GM12873 (cell line): ENCODE measurements around the gene NET1.

Experiments
- TF ChIP-seq, protein P1 (sequence below): IDR thresholded peaks from 2 replicates; pipeline ENCODE4 v1.5.1; 2012; ENCODE audit warnings: low read depth, mild to moderate bottlenecking, moderate library complexity, low read length, control low read depth; ENCODE audit not compliant: insufficient read depth; ENCODE audit errors: missing control alignments

The NET1 gene

DNA sequence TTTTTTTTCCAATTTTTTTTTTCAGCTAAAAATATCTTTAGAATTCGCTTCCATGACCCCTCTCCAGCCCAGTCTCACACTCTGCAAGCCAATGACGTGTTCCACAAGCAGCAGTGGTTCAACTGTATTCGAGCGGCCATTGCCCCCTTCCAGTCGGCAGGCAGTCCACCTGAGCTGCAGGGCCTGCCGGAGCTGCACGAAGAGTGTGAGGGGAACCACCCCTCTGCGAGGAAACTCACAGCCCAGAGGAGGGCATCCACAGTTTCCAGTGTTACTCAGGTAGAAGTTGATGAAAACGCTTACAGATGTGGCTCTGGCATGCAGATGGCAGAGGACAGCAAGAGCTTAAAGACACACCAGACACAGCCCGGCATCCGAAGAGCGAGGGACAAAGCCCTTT lies 44.2 kb downstream of the NET1 start:
- TF ChIP-seq, protein P1, sequence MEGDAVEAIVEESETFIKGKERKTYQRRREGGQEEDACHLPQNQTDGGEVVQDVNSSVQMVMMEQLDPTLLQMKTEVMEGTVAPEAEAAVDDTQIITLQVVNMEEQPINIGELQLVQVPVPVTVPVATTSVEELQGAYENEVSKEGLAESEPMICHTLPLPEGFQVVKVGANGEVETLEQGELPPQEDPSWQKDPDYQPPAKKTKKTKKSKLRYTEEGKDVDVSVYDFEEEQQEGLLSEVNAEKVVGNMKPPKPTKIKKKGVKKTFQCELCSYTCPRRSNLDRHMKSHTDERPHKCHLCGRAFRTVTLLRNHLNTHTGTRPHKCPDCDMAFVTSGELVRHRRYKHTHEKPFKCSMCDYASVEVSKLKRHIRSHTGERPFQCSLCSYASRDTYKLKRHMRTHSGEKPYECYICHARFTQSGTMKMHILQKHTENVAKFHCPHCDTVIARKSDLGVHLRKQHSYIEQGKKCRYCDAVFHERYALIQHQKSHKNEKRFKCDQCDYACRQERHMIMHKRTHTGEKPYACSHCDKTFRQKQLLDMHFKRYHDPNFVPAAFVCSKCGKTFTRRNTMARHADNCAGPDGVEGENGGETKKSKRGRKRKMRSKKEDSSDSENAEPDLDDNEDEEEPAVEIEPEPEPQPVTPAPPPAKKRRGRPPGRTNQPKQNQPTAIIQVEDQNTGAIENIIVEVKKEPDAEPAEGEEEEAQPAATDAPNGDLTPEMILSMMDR = no peak

DNA sequence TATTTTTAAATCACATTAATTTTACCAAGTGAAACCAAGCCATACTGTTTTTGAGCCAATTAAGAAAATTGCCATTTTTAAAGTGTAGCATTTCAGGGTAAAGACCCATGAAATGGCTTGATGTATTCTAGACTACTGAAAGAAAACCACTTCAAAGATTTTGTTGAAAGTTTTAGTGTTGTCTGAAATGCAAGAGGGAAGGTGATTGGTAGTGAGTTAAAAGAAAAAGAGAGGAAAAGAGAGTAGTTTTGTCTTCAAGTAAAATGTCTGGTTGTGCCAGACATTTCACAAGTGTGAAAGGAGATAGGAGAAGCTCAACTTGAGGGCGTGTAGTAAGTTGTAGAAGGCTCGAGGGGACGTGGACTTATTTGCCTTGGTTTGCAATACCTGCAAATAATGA lies 45.4 kb downstream of the NET1 start:
- TF ChIP-seq, protein P1 = no peak

DNA sequence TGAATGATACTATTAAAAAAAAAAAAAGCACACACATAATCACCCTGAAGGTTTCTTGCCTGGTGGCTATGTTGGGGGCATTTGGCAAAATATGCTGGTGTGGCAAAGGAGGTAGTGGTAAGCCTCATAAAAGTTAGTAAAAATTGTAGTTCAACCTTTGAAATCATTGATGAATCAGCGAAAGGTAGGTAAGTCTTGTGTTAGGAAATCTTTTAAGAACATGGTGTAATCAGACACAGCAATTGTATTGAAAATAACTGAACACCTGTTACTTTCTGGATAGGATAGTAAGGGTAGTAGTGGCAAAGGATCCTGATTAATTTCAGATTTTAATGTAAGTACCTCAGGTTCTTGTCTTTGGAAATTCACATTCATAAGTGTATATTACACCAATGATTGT lies 46.1 kb downstream of the NET1 start:
- TF ChIP-seq, protein P1 = no peak

DNA sequence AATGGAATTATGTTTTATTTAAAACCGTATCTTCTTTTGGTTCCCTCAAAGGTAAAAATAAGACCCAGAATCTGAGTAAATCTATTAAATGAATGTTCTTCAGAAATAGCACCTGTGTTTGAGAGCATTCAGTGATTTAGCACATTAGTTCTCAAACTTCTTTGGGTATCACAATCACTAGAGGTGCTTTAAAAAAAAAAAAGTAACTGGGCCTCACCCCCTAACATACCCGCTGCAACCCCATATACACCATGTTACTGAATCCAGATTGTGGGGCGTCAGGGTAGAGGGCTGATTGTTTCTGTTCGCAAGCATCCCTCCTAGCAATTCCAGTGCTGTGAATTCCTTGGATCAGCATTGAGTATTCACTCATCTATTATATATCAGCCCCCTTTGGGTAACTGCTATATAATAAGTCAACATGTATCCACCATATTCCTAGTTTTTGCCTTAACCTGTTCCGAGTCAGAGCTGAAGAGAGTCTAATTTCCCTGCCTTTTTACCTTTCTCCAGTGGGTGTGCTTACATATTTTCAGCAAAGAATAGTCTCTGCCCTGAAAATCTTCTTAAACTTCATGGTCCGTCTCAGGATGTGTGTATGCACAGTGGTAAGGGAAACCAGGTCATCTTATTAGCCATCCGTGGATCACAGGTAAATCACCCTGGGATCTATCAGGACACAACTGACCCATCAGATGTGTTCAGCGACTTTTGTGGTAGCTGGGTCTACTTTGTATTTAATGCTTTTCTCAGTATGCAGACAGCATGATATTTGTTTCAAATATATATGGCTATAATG lies 46.8 kb downstream of the NET1 start:
- TF ChIP-seq, protein P1 = no peak

DNA sequence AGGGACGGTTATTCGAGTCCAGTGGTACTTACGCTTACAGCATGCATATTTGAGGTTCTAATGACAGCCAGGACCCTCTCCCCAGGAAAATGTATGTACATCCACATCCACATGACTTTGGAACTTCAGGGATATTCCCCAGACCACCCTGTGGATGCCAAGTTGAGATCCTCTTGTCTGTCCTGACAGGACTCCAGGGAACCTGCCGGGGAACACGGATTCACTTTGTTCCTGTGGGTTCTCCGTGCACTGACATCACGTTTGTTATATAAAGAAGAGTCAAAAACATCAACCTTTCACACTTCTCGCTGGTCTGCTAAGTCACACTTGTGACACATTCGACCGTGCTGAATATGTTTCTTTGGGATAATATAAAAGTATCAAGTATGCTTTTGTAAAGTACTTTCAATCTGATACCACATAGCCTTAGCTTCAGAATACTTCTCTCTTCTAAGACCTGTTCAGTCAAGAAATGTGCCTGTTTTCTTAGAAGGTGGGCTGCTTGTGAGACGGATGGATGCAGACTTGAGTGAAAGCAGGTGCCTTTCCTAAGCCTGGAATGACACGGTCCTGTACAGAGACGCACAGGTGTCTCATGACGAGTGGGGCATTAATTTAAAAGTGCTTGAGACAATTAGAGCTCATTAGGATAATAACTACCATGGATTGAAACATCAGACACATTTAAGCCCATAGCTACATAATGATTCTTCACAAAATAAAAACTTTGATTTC lies 48.3 kb downstream of the NET1 start:
- TF ChIP-seq, protein P1 = no peak

DNA sequence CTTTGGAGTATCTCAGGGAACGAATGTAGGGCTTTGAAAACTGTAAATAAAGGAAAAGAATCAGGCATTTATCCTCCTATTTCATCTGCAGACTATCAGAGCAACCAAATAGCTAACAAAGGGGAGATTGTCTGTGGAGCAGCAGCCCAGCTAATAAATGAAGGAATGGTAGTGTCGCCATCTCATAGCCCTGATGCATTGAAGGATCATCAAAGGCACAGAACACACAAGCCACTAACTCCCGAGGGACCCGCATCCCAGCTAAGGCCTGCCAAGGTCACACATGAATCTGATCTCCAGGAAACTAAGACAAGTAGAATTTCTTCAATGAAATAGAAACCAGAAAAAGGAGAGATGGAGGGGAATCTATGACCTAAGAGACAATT lies 48.8 kb downstream of the NET1 start:
- TF ChIP-seq, protein P1 = no peak

DNA sequence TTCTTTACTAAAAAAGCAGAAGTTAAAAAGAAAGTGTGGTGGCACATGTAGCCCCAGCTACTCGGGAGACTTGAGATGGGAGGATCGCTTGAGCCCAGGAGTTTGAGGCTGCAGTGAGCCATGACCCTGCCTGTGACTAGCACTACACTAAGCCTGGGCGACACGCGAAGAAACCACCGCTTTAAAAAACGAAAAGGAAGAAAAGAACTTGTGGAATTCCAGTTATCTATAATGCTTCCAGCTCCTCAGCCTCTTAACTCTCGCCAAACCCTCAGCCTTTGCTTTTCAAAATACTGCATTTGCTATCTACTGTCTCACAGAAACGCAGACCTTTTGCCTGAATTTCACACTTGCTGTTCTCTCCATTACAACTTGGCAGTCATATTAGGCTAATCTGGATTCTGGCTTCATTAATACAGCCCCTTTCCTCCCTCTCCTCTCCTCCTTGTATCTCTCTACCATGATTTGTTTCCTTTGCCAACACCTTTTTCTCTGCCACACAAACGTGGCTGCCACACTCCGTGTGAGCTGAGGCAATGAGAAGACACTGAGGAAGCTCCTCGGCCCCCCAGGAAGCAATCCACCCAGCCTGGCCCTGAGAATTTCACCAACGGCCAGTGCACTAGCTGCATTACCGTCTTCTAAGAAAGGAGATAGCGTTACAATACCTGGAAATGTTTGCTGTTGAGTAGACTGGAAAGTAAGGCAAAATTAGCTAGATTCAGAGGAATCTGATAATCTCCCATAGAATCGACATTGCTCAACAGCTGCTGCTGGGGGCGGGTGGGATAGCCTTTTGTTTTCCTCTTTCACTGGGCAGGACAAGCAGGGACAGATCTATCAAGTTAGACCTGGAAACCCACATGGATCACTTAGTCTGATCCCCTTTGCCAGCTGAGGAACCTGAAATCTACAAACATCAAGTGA lies 49.8 kb downstream of the NET1 start:
- TF ChIP-seq, protein P1 = no peak
